GM12874 (cell line): ENCODE measurements around the gene RIMBP2.

Experiments used
- TF ChIP-seq, protein P1 (sequence below): IDR thresholded peaks from 2 replicates; pipeline ENCODE4 v1.5.1; 2011; ENCODE audit warnings: low read depth, mild to moderate bottlenecking, control low read depth, low read length, moderate library complexity; ENCODE audit not compliant: insufficient read depth

Gene RIMBP2

DNA sequence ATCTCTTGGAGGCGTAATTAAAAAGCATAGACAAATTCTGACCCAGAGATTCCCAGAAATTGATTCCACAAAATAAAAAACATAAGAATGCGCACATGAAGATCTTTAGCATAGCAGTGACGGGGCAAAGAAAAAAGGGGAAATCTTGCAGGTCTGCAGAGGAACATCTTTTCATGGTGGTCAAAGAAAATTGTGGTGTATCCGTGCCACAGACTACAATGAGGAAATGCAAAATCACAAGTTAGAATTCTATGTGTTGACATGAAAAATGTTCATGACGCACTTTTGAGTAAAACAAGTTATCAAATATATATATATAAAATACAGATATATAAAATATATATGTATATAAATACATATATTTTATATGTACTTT is 101.6 kb downstream of the RIMBP2 start:
- TF ChIP-seq, protein P1, sequence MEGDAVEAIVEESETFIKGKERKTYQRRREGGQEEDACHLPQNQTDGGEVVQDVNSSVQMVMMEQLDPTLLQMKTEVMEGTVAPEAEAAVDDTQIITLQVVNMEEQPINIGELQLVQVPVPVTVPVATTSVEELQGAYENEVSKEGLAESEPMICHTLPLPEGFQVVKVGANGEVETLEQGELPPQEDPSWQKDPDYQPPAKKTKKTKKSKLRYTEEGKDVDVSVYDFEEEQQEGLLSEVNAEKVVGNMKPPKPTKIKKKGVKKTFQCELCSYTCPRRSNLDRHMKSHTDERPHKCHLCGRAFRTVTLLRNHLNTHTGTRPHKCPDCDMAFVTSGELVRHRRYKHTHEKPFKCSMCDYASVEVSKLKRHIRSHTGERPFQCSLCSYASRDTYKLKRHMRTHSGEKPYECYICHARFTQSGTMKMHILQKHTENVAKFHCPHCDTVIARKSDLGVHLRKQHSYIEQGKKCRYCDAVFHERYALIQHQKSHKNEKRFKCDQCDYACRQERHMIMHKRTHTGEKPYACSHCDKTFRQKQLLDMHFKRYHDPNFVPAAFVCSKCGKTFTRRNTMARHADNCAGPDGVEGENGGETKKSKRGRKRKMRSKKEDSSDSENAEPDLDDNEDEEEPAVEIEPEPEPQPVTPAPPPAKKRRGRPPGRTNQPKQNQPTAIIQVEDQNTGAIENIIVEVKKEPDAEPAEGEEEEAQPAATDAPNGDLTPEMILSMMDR: no peak

DNA sequence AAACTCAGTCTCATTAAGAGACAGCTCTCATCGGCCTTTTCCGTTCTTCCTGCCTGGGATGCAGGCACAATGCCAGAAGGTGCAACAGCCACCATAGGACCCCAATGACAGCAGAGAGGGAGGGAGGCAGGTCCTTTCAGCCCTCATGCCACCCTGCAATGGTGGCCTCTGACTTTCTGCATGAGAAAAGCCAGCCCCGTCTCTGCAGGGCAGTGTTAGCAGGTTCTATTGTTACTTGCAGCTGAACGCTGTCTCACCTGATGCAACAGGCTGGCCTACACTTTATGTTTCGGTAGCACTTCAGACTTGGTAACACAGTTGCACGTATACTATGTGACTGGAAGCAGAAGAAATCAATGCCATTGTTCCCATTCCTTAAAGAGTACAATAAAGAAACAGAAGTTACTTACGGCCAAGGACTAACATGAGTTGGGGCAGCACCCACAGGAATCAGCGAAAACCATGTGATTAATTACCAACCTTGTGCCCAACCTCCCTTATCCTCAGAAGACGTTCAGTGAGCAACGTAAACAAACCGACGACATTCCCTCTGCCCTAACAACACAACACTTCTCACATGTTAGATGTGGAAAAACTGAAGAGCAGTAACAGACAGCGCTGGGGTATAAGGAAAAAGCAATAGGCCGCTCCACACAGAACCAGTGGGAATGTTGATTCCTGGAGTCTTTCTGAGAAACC is 102.1 kb downstream of the RIMBP2 start:
- TF ChIP-seq, protein P1: no peak

DNA sequence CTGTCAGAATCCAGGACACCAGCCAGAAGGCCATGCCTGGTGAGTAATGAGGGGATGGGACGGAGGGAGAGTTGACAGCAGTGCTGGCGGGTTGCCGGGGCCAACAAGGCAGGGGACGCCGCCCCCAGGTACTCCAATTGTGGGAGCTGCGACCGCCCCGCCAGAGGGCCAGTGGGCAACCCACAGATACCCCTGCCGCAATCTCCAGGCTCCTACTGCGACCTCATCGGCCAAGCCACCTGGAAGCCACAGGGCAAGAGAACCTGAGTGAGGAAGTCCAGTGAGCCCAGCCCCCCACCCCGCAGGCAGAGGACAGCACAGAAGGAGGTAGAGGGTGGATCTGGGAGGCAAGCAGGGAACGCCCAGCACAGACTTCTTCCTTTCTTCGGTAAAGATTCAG is 103.0 kb downstream of the RIMBP2 start:
- TF ChIP-seq, protein P1: no peak

DNA sequence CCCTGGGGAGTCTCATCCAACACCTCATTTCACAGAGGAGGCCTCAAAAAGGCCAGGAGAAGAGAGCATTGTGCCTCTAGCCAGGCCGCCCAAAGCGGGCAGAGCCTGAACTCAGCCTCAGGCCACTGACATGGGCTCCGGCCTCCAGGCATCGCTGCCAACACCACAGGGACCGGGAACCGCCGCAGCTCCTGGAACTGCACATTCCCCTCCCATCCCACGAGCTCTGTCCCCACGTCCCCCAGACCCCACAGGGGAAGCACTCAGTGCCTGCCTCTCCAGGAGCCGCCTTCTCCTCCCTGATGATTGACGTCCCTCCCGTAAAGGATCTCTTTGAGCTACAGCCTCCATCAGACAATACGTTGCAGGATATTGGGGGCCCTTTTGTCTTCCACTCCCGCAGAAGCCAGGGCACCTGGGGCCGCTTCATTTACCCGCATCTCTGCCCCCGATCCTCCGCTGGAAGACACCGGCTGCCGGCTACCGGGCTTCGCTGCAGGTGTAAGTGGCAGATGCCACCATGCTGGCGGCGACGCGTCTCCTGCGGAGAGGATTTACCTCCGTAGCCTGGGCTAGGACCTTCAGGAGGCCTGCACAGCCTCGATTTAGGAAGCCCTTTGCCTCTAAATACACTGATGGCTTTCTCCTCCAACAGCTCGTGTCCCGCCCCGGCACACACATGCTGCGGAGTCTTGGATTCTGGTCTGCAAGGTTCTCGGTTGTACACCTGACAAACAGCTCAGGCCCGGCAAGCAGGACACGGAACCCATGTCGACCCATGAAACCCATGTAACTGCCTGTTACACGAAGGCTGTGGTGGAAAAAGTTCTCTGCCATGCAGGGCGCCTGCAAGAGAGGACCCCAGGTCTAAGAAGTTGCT is 104.8 kb downstream of the RIMBP2 start:
- TF ChIP-seq, protein P1: no peak

DNA sequence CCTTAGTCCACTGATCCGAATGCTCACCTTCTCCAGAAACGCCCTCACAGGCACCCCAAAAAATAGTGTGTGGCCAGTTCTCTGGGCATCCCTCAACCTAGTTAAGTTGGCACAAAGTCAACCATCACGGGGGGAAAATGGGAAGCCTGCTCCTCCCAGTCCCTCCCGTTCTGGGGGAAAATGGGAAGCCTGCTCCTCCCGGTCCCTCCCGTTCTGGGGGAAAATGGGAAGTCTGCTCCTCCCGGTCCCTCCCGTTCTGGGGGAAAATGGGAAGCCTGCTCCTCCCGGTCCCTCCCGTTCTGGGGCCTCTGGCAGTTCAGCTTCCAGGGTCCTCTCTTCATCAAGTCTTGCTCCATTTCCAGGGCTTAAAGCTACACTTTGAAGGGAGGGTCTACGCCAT is 106.1 kb downstream of the RIMBP2 start:
- TF ChIP-seq, protein P1: no peak

DNA sequence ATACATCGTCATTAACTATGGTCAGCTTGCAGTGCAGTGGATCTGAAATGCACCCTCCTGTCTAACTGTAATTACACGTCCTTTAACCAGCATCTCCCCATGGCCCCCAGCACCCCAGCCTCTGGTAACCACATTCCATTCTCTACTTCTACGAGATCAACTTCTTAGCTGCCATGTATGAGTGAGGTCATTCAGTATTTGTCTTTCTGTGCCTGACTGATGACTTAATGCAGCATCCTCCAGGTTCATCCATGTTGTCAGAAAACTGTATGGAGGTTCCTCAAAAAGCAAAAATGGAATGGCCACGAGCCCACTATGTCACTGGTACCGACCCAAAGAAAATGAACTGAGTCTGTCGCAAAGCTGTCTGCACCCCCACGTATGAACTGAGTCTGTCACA is 107.3 kb downstream of the RIMBP2 start:
- TF ChIP-seq, protein P1: no peak

DNA sequence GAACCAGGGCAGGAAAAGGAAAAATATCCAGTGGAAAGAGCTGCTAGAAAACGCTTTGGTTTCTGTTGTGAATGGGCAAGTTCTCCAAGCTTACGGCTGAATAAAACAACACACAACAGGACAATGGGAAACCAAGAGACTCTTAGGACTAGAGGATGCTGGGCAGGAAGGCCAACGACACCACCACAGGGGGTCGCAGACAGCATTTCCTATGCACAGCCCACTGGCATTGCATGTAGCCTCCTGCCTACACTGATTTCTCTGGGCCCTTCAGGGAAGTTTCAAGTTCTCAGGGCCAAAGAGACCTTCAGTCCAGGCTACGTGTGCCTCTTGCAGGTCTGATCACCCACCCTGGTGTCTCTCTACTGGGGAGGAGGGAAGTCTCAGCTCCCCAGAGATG is 108.0 kb downstream of the RIMBP2 start:
- TF ChIP-seq, protein P1: no peak
